Left renal cortex interstitium (tissue), 4 donors: ENCODE measurements around the gene RGL4. TPM values are rescaled to one million over a fixed set of nuclear protein-coding genes. Genes with fewer than 3 reads are reported as not detected.

Experiments used
- DNase-seq, 4 donors: peaks; one replicate each; pipeline ENCODE4 v3.0.0-alpha.2; 2013; ENCODE audit warnings: low read depth in 4 of 4, low spot score in 2 of 4, missing footprints in 1 of 4
- polyA plus RNA-seq, 4 donors: library from polyadenylated mRNA; unstranded; fragments of 120-200 nt; gene quantifications; one replicate each; pipeline ENCODE4 v1.2.1, GENCODE V29; 2013; ENCODE audit not compliant: insufficient read length in 4 of 4

Gene RGL4
- polyA plus RNA-seq, 4 donors, result 2.0 to 5.3 (median 2.8) TPM

- no peak for DNase-seq
Observed at GRCh38 chr22:23695571-23696325, 4.9 kb downstream of the RGL4 start.

- no peak for DNase-seq
Observed at GRCh38 chr22:23696326-23696851, 5.6 kb downstream of the RGL4 start.

- no peak for DNase-seq
Observed at GRCh38 chr22:23697031-23697970, 6.5 kb downstream of the RGL4 start.

- DNase-seq, result no peak
Observed at GRCh38 chr22:23698094-23698493, 7.3 kb downstream of the RGL4 start.

- DNase-seq, result no peak
Observed at GRCh38 chr22:23698673-23699235, 7.9 kb downstream of the RGL4 start.

- DNase-seq, result no peak
Observed at GRCh38 chr22:23700706-23701105, 9.9 kb downstream of the RGL4 start.

- DNase-seq, result no peak
Observed at GRCh38 chr22:23704062-23704461, 13.2 kb downstream of the RGL4 start.

GRCh38 chr22:23704829-23705228 lies 14.0 kb downstream of the RGL4 start:
- no peak for DNase-seq

- DNase-seq, result no peak
Observed at GRCh38 chr22:23705358-23705757, 14.5 kb downstream of the RGL4 start.

GRCh38 chr22:23708270-23708669 lies 17.5 kb downstream of the RGL4 start:
- no peak for DNase-seq

GRCh38 chr22:23709107-23709506 lies 18.3 kb downstream of the RGL4 start:
- DNase-seq, result no peak

GRCh38 chr22:23712256-23712655 lies 21.4 kb downstream of the RGL4 start:
- no peak for DNase-seq

- no peak for DNase-seq
Observed at GRCh38 chr22:23713696-23714595, 23.1 kb downstream of the RGL4 start.

GRCh38 chr22:23714596-23715578 lies 24.1 kb downstream of the RGL4 start:
- no peak for DNase-seq

GRCh38 chr22:23715806-23716375 lies 25.1 kb downstream of the RGL4 start:
- DNase-seq, result no peak

GRCh38 chr22:23716811-23717801 lies 26.3 kb downstream of the RGL4 start:
- DNase-seq, result peak; percentile 63 to 80 (median 77)
